SK-N-SH treated with all-trans-retinoic acid at 6 μM for 48 hours (cell line): ENCODE data around the gene MFSD6.

Experiments
- ATAC-seq: fragments of 200-7000 bp; cut with Tn5 transposase; 3 replicates; pipeline ENCODE4 v1.9.1; 2020; ENCODE audit warnings: mild to moderate bottlenecking, moderate library complexity
- ARNTL ChIP-seq: fragments of 450-650 bp; formaldehyde crosslinking; IDR thresholded peaks from 2 replicates; pipeline ENCODE4 v1.5.0; 2020; ENCODE audit warnings: low read depth, mild to moderate bottlenecking, moderate library complexity, borderline replicate concordance
- BACH2 ChIP-seq: fragments of 250-450 bp; sonication (Bioruptor Pico); IDR thresholded peaks from 2 replicates; pipeline ENCODE4 v1.9.0; 2021; ENCODE audit warnings: mild to moderate bottlenecking, borderline replicate concordance
- CREB5 ChIP-seq: fragments of 250-450 bp; sonication (Bioruptor Pico); IDR thresholded peaks from 2 replicates; pipeline ENCODE4 v1.5.1; 2020; ENCODE audit warnings: low read depth, mild to moderate bottlenecking, moderate library complexity
- CSDC2 ChIP-seq: fragments of 250-450 bp; sonication (Bioruptor Pico); IDR thresholded peaks from 2 replicates; pipeline ENCODE4 v1.5.0; 2020; ENCODE audit warnings: mild to moderate bottlenecking, moderate library complexity
- CSRNP3 ChIP-seq: fragments of 250-450 bp; sonication (Bioruptor Pico); IDR thresholded peaks from 2 replicates; pipeline ENCODE4 v1.5.1; 2021; ENCODE audit warnings: mild to moderate bottlenecking, moderate library complexity
- ESRRG ChIP-seq: fragments of 250-450 bp; sonication (Bioruptor Pico); IDR thresholded peaks from 2 replicates; pipeline ENCODE4 v1.6.1; 2021; ENCODE audit warnings: mild to moderate bottlenecking
- GLIS3 ChIP-seq: fragments of 250-450 bp; sonication (Bioruptor Pico); IDR thresholded peaks from 2 replicates; pipeline ENCODE4 v1.5.0; 2020; ENCODE audit warnings: mild to moderate bottlenecking, moderate library complexity
- ISL1 ChIP-seq: fragments of 250-450 bp; sonication (Bioruptor Pico); IDR thresholded peaks from 2 replicates; pipeline ENCODE4 v2.1.2; 2022; ENCODE audit warnings: mild to moderate bottlenecking, moderate library complexity
- OSR1 ChIP-seq: fragments of 250-450 bp; sonication (Bioruptor Pico); IDR thresholded peaks from 2 replicates; pipeline ENCODE4 v1.8.0; 2022; ENCODE audit warnings: moderate library complexity, mild to moderate bottlenecking, inconsistent platforms
- PATZ1 ChIP-seq: fragments of 250-450 bp; sonication (Bioruptor Pico); IDR thresholded peaks from 2 replicates; pipeline ENCODE4 v1.8.0; 2020; ENCODE audit warnings: mild to moderate bottlenecking, moderate library complexity, borderline replicate concordance
- POU6F1 ChIP-seq: fragments of 250-450 bp; sonication (Bioruptor Pico); IDR thresholded peaks from 2 replicates; pipeline ENCODE4 v1.8.0; 2021; ENCODE audit warnings: low read depth, mild to moderate bottlenecking, moderate library complexity, borderline replicate concordance
- PPARA ChIP-seq: fragments of 250-450 bp; sonication (Bioruptor Pico); IDR thresholded peaks from 2 replicates; pipeline ENCODE4 v1.5.0; 2020; ENCODE audit warnings: mild to moderate bottlenecking, borderline replicate concordance
- RARB ChIP-seq: fragments of 250-450 bp; sonication (Bioruptor Pico); IDR thresholded peaks from 2 replicates; pipeline ENCODE4 v1.8.0; 2021; ENCODE audit warnings: mild to moderate bottlenecking, moderate library complexity
- SNAI2 ChIP-seq: fragments of 250-450 bp; sonication (Bioruptor Pico); IDR thresholded peaks from 2 replicates; pipeline ENCODE4 v1.5.0; 2020; ENCODE audit warnings: mild to moderate bottlenecking, moderate library complexity
- TCF4 ChIP-seq: fragments of 250-450 bp; sonication (Bioruptor Pico); IDR thresholded peaks from 2 replicates; pipeline ENCODE4 v1.8.0; 2021; ENCODE audit warnings: mild to moderate bottlenecking, moderate library complexity, borderline replicate concordance
- TOX ChIP-seq: fragments of 250-450 bp; sonication (Bioruptor Pico); IDR thresholded peaks from 2 replicates; pipeline ENCODE4 v1.8.0; 2021; ENCODE audit warnings: mild to moderate bottlenecking, moderate library complexity, borderline replicate concordance
- TSHZ2 ChIP-seq: fragments of 250-450 bp; sonication (Bioruptor Pico); IDR thresholded peaks from 2 replicates; pipeline ENCODE4 v1.5.0; 2020; ENCODE audit warnings: mild to moderate bottlenecking, moderate library complexity
- ZC3H10 ChIP-seq: fragments of 250-450 bp; sonication (Bioruptor Pico); IDR thresholded peaks from 2 replicates; pipeline ENCODE4 v1.5.1; 2021; ENCODE audit warnings: mild to moderate bottlenecking, moderate library complexity
- ZFP3 ChIP-seq: fragments of 250-450 bp; sonication (Bioruptor Pico); IDR thresholded peaks from 2 replicates; pipeline ENCODE4 v1.5.0; 2020; ENCODE audit warnings: mild to moderate bottlenecking, moderate library complexity
- ZFP30 ChIP-seq: fragments of 450-650 bp; formaldehyde crosslinking; IDR thresholded peaks from 2 replicates; pipeline ENCODE4 v1.5.0; 2022; ENCODE audit warnings: mild to moderate bottlenecking, moderate library complexity
- ZNF565 ChIP-seq: fragments of 450-650 bp; formaldehyde crosslinking; conservative IDR thresholded peaks from 2 replicates; pipeline ENCODE4 v1.5.0; 2020; ENCODE audit warnings: low read depth, mild to moderate bottlenecking, moderate library complexity
- ZNF70 ChIP-seq: fragments of 450-650 bp; formaldehyde crosslinking; IDR thresholded peaks from 2 replicates; pipeline ENCODE4 v1.5.0; 2020; ENCODE audit warnings: mild to moderate bottlenecking, moderate library complexity
- ZNF8 ChIP-seq: fragments of 450-650 bp; formaldehyde crosslinking; IDR thresholded peaks from 2 replicates; pipeline ENCODE4 v1.5.0; 2020; ENCODE audit warnings: mild to moderate bottlenecking, moderate library complexity

MFSD6 gene

GRCh38 chr2:190489475-190489874 is 81.3 kb downstream of the MFSD6 start:
- no peak for TF ChIP-seq ZNF8
- TF ChIP-seq SNAI2 (CRISPR knock-in tag) = no peak
- no peak for TF ChIP-seq TSHZ2 (CRISPR knock-in tag)
- TF ChIP-seq TOX (CRISPR knock-in tag) = no peak
- TF ChIP-seq ZNF70 (CRISPR knock-in tag) = no peak
- TF ChIP-seq RARB (CRISPR knock-in tag) = no peak
- no peak for TF ChIP-seq TCF4 (CRISPR knock-in tag)
- TF ChIP-seq ESRRG (CRISPR knock-in tag) = no peak
- TF ChIP-seq ZNF565 (CRISPR knock-in tag) = no peak
- no peak for TF ChIP-seq ISL1 (CRISPR knock-in tag)
- no peak for TF ChIP-seq ZFP30 (CRISPR knock-in tag)
- no peak for TF ChIP-seq ARNTL
- no peak for TF ChIP-seq CSDC2 (CRISPR knock-in tag)
- no peak for TF ChIP-seq BACH2 (CRISPR knock-in tag)
- TF ChIP-seq GLIS3 (CRISPR knock-in tag) = no peak
- TF ChIP-seq PPARA (CRISPR knock-in tag) = no peak
- TF ChIP-seq ZFP3 (CRISPR knock-in tag) = no peak
- TF ChIP-seq ZC3H10 (CRISPR knock-in tag) = no peak
- no peak for TF ChIP-seq CSRNP3
- no peak for TF ChIP-seq CREB5 (CRISPR knock-in tag)

GRCh38 chr2:190490502-190490901 is 82.3 kb downstream of the MFSD6 start:
- TF ChIP-seq ZFP3 (CRISPR knock-in tag) (no peak), ESRRG (CRISPR knock-in tag) (no peak), PATZ1 (CRISPR knock-in tag) (no peak), CREB5 (CRISPR knock-in tag) (no peak)
- ATAC-seq = no peak

More at GRCh38 chr2:190489475-190489874, 81.3 kb downstream of the MFSD6 start:
- no peak for ATAC-seq

- no peak for ATAC-seq
- TF ChIP-seq ZNF70 (CRISPR knock-in tag) (no peak), TSHZ2 (CRISPR knock-in tag) (no peak), ZNF8 (no peak), OSR1 (CRISPR knock-in tag) (no peak), PPARA (CRISPR knock-in tag) (no peak), POU6F1 (no peak), BACH2 (CRISPR knock-in tag) (no peak), CSDC2 (CRISPR knock-in tag) (no peak), CSRNP3 (no peak), TCF4 (CRISPR knock-in tag) (no peak), GLIS3 (CRISPR knock-in tag) (no peak), SNAI2 (CRISPR knock-in tag) (no peak), ZC3H10 (CRISPR knock-in tag) (no peak), RARB (CRISPR knock-in tag) (no peak)
These were observed 84.9 kb downstream of the MFSD6 start for GRCh38 chr2:190493095-190493494.
